HG02938 (cell line): ENCODE data around the gene BEST3.

Source experiments
- ATAC-seq: cut with Tn5 transposase; IDR thresholded peaks from one replicate; pipeline ENCODE4 v1.9.1; 2021; ENCODE audit warnings: mild to moderate bottlenecking, moderate library complexity; ENCODE audit not compliant: unreplicated experiment

The BEST3 gene

GRCh38 chr12:69653703-69654102 is 45.4 kb downstream of the BEST3 start:
- no peak for ATAC-seq

- no peak for ATAC-seq
Measured at GRCh38 chr12:69651922-69652321, 47.2 kb downstream of the BEST3 start.

- ATAC-seq, result no peak
Measured at GRCh38 chr12:69649529-69649928, 49.6 kb downstream of the BEST3 start.

- no peak for ATAC-seq
Measured at GRCh38 chr12:69648476-69648875, 50.6 kb downstream of the BEST3 start.

- no peak for ATAC-seq
Measured at GRCh38 chr12:69647178-69647577, 51.9 kb downstream of the BEST3 start.

- no peak for ATAC-seq
Measured at GRCh38 chr12:69645031-69645430, 54.1 kb downstream of the BEST3 start.

GRCh38 chr12:69644511-69644910 is 54.6 kb downstream of the BEST3 start:
- no peak for ATAC-seq

- ATAC-seq, result no peak
Measured at GRCh38 chr12:69642531-69642930, 56.6 kb downstream of the BEST3 start.

- no peak for ATAC-seq
Measured at GRCh38 chr12:69641546-69641945, 57.6 kb downstream of the BEST3 start.

GRCh38 chr12:69639400-69640016 is 59.6 kb downstream of the BEST3 start:
- ATAC-seq, result peak; percentile 90

GRCh38 chr12:69633061-69633460 is 66.0 kb downstream of the BEST3 start:
- ATAC-seq, result no peak

GRCh38 chr12:69630191-69630590 is 68.9 kb downstream of the BEST3 start:
- no peak for ATAC-seq

- ATAC-seq, result no peak
Measured at GRCh38 chr12:69627501-69627900, 71.6 kb downstream of the BEST3 start.

- no peak for ATAC-seq
Measured at GRCh38 chr12:69623970-69624369, 75.1 kb downstream of the BEST3 start.

GRCh38 chr12:69621551-69621950 is 77.6 kb downstream of the BEST3 start:
- no peak for ATAC-seq

- ATAC-seq, result no peak
Measured at GRCh38 chr12:69620921-69621320, 78.2 kb downstream of the BEST3 start.

- no peak for ATAC-seq
Measured at GRCh38 chr12:69620077-69620476, 79.0 kb downstream of the BEST3 start.

- no peak for ATAC-seq
Measured at GRCh38 chr12:69619050-69619449, 80.1 kb downstream of the BEST3 start.

GRCh38 chr12:69616025-69616424 is 83.1 kb downstream of the BEST3 start:
- ATAC-seq, result no peak

GRCh38 chr12:69613351-69613750 is 85.8 kb downstream of the BEST3 start:
- no peak for ATAC-seq

- ATAC-seq, result no peak
Measured at GRCh38 chr12:69610729-69611128, 88.4 kb downstream of the BEST3 start, which contains the start of gene LRRC10. Gene LRRC10 (minus strand): TSS chr12:69610907. CDS start chr12:69610838, 69 bp downstream.

GRCh38 chr12:69610126-69610525 is 89.0 kb downstream of the BEST3 start:
- no peak for ATAC-seq

- ATAC-seq, result no peak
Measured at GRCh38 chr12:69608114-69608513, 91.0 kb downstream of the BEST3 start.
